RPMI8226 (cell line): Measurements from ENCODE around the gene RGS9BP.
"Not testable (repeated sequence)": the region's sequence is repeated elsewhere in the genome, so short reads cannot be mapped to it uniquely, and the experiment has no call there.

Experiments
- DNase-seq: peaks from one replicate; pipeline ENCODE4 v3.0.0-alpha.2; 2015

RGS9BP gene

DNA sequence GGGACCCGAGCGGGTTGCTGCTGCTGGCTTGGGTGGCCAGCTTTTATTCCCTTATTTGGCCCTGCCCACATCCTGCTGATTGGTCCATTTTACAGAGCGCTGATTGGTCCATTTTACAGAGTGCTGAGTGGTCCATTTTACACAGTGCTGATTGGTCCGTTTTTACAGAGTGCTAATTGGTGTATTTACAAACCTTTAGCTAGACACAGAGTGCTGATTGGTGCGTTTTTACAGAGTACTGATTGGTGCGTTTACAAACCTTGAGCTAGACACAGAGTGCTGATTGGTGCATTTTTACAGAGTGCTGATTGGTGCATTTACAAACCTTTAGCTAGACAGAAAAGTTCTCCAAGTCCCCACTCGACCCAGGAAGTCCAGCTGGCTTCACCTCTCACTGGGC is 24.5 kb downstream of the RGS9BP start:
- not testable (repeated sequence) for DNase-seq

DNA sequence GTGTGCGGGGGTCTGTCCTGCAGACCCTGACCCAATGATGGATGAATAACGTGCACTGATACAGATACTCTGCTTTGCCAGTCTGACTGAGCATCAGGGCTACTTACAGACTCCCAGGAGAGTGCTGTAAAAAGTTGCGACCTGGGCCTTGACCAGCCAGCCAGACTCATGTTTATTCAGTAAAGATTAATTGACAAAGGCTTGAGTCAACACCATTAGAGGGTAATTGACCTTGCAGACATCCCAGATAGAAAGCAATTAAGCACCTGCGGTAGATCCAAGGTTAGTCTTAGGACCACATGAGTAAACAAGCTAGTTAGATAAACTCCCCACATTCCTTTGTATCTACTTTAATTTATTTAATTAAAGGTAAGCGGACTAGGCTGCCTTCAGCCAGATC is 26.4 kb downstream of the RGS9BP start:
- no peak for DNase-seq

DNA sequence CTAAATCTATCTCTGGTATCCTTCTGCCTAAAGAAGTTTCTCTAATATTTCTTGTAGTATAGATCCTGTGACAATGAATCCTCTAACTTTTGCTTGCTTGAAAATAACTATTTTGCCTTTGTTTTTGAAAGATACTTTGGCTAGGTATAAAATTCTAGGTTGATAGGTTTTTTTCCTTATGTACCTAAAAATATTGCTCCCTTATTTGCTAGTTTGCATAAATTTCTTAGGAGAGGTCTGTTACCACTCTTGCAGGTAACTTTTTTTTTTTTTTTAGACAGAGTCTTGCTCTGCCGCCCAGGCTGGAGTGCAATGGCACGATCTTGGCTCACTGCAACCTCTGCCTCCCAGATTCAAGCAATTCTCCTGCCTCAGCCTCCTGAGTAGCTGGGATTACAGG is 28.4 kb downstream of the RGS9BP start:
- DNase-seq = not testable (repeated sequence)

DNA sequence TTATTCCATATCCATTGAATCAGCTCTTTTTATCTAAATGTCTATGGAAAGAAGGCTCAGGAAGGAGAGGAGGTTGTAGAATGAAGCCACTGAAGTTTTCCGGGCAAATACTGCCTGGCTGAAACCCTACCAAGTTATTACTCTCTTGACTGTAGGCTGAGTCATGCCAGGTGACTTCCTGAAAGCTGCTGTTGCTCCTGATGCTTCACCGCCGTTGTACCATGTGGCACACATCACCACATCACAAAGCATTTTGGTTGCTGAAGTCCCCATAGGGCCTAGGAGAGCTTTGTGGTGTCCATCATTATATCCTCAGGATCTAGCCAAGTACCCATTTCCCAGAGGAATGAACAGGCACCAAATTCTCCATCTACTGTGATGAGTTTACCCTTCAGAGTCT is 32.8 kb downstream of the RGS9BP start:
- no peak for DNase-seq

DNA sequence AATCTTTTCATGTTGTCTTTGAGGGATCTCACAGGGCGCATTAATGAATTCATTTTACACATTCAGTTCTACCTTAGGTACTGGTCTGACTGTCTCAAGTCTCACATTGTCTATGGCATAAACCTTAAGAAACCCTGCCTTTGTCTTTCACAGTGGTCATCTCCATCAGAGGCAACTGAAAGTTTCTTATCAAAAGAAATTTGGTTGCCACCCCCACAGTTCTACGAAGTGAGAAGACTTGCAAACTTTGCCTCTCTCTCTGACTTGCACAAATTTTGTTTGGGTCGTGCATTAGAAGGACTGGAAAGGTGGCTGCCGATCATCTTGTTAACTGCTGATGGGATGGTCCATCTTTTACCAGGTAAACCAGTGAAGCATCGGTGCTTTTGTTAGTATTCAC is 33.4 kb downstream of the RGS9BP start:
- DNase-seq = no peak

DNA sequence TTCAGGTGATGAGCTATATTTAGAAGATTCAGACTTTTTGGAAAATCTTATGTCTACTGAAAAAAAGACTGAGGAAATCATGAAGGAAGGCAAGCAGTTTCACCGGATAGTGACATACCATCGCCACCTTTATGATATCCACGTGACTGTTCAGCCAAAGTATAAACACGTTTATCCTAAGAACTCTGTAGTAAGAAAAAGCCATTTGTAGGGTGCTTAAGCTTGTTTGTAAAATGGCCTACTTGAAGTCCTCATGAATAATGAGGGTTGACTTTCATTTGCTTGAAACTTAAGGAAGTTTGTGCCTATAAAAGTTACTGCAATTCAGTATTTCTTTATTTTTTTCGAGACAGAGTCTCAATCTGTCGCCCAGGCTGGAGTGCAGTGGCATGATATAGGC is 36.1 kb downstream of the RGS9BP start:
- DNase-seq = no peak

DNA sequence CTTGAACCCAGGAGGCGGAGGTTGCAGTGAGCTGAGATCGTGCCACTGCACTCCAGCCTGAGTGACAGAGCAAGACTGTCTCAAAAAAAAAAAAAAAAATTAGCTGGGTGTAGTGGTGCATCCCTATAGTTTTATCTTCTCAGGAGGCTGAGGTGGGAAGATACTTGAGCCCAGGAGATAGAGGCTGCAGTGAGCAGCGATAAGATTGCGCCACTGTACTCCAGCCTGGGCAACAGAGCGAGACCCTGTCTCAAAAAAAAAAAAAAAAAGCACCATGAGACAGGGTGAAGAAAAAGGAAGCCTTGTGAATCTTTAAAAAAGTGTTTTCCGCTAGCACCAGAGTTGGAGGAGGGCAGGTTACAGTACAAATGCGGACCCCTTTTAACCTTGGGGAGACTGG is 40.6 kb downstream of the RGS9BP start:
- DNase-seq = not testable (repeated sequence)

DNA sequence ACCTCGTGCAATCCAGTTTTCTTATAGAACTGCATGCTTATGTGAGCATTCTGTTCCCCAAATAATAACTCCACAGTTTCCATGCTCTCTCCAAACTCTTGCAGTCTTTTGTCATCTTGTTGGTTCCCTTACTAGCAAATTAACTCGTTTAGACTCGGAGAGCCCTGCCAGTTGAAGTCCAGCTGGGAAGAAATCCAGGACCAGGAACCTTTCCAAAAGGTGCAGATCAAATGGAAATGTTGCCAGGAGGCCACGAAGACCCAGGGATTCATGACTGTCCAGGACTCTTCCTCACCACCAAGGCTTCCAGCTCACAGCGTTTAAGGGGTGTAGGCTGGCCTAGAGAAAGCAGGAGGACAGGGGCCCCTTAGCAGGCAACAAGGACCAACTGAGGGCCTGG is 41.8 kb downstream of the RGS9BP start:
- DNase-seq = no peak

DNA sequence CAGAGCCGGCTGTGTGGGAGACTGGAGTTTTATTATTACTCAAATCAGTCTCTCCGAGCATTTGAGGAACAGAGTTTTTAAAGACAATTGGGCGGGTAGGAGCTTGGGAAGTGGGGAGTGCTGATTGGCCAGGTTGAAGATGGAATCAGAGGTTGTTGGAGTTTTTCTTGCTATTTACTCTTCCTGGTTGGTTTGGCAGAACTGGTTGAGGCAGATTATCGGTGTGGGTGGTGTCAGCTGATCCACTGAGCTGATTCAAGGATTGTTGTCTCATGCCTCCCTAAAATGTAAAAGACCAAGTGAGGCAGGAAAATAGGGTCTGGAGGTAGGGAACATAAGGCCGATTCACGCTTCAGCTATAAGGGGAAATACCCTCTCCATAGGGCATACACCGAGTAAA is 42.6 kb downstream of the RGS9BP start:
- no peak for DNase-seq

DNA sequence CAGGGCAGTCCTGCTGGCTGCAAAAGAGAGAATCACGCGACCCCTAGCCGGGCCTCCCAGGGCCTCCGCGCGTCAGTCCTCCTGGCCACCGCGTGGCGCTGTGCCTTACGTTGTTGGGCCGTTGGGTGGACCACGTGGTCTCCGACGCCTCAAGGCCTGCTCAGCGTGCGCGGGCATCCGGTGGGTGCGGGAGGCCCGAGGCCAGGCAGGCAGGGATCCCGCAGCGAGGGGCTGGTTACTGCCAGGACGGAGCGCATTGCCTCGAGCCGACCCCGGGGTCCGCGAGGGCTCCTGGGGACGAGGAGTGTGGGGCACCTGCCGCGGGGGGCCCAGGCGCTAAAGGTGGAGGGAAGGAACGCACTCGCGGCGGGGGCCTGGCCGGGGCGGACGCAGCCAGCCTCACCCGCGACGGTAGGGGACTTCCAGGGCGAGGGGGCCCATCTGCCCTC is 44.0 kb downstream of the RGS9BP start, which contains the start of gene TDRD12:
TSS of gene TDRD12 (plus strand) at position 157 of the 449 bp plus-strand sequence. CDS start 306 bp downstream, outside the sequence.
- no peak for DNase-seq

DNA sequence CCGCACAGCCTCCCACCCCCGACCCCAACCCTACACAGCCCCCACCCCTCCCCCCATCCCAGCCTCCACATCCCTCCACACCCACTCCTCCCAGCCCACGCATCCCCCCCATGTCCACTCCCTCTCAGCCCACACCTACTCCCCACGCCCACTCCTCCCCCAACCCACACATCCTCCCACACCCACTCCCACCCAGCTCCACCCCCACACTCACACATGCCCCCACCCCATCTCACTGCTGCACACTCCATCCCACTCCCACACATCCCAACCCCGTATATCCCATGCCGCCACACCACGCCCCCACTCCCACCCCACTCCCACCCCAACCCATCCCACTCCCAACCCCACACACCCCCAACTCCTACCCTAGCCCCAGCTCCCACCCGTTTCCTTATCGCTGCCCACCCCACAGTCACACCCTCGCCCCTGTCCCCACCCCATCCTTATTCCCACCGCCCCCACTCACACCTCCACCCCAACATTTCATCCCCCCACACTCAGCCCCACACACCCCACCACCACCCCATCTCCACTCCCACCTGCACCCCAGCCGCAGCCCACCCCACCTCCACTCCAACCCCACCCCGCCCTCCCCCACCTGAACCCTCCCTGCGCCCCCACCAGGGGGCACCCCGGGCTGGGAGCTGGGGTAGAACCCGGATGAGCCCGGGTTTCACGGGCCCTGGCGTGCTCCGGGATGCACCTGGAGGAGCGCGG is 44.7 kb downstream of the RGS9BP start:
- DNase-seq = no peak

DNA sequence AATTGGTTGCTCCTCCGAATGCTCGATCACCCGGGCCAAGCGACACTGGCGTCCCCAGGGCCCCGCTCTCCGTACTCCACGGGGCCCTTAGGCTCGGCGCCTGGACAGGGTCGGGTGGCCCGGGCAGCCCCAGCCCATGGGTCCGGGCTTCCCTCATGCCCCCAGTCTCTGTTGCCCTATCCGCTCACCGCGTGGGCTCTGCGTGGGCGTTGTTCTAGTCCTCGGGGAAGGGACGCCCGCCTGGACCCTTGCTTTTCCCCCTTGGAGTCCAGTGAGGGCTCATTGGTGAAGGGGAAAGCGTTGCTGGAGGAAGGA is 45.2 kb downstream of the RGS9BP start:
- no peak for DNase-seq
